Sigmoid colon (tissue), 7 donors: ENCODE measurements around the gene ANXA3. TPM values are rescaled to one million over a fixed set of nuclear protein-coding genes. Genes with fewer than 3 reads are reported as not detected.

Experiments
- DNase-seq: peaks from one replicate; pipeline ENCODE4 v3.0.0-alpha.2; 2019
- H3K27ac ChIP-seq, 4 donors: fragments of 200-600 bp; sonication (generic); one replicate each; pipeline ENCODE4 v1.5.1; 2016 to 2019; ENCODE audit warnings: mild to moderate bottlenecking in 1 of 4
- H3K27me3 ChIP-seq, 3 donors: fragments of 200-600 bp; sonication (generic); one replicate each; pipeline ENCODE4 v1.5.1; 2019; ENCODE audit warnings: mild to moderate bottlenecking in 1 of 3
- H3K36me3 ChIP-seq, 4 donors: fragments of 200-600 bp; sonication (generic); one replicate each; pipeline ENCODE4 v1.5.1; 2016 to 2019
- H3K4me1 ChIP-seq, 4 donors: fragments of 200-600 bp; sonication (generic); one replicate each; pipeline ENCODE4 v1.5.1; 2017 to 2019
- H3K4me3 ChIP-seq, 4 donors: fragments of 200-600 bp; sonication (generic); one replicate each; pipeline ENCODE4 v1.5.1; 2017 to 2019; ENCODE audit warnings: mild to moderate bottlenecking in 2 of 4, moderate library complexity in 1 of 4
- H3K9me3 ChIP-seq, 4 donors: fragments of 200-600 bp in 3 of 4; sonication (generic) in 3 of 4; one replicate each; pipeline versions ENCODE4 v1.5.1 to v1.6.1; 2013 to 2019
- EP300 ChIP-seq, 4 donors: sonication (generic); formaldehyde crosslinking; IDR thresholded peaks; one replicate each; pipeline ENCODE4 v1.6.1; 2017; ENCODE audit warnings: antibody characterized with exemption in 4 of 4
- POLR2A ChIP-seq, 2 donors: fragments of 450-650 bp; IDR thresholded peaks; one replicate each; pipeline ENCODE4 v1.6.1; 2016; ENCODE audit warnings: antibody characterized with exemption in 2 of 2, mild to moderate bottlenecking in 2 of 2, moderate library complexity in 2 of 2
- POLR2AphosphoS5 ChIP-seq, 4 donors: sonication (generic); formaldehyde crosslinking; IDR thresholded peaks; one replicate each; pipeline ENCODE4 v1.6.1; 2017; ENCODE audit warnings: antibody characterized with exemption in 4 of 4
- WGBS, 2 donors: extraction: QIAGEN DNeasy Blood & Tissue Kit; methylation state at CpG; one replicate each; pipeline ENCODE4 v1.1.7; 2013; 5-methylcytosine and 5-hydroxymethylcytosine counted together
- intact Hi-C: fragments of 100-400 bp; cut with DNase I; formaldehyde crosslinking; loops from one replicate; pipeline ENCODE4 v1.15.1; 2023
- polyA plus RNA-seq, 3 donors: library from polyadenylated mRNA; stranded (reverse); fragments of 200-250 nt; gene quantifications; one replicate each; pipeline ENCODE4 v1.2.3, GENCODE V29; 2013
- total RNA-seq, 4 donors: library from RNA; depleted of rRNA; stranded (reverse); fragments of >200 nt; gene quantifications; one replicate each; pipeline ENCODE4 v1.1.0, GENCODE V29; 2016
- TF ChIP-seq, protein P1 (sequence below), 4 experiments: fragments of 450-650 bp in 3 of 4; fragments of 200-600 bp in 1 of 4; IDR thresholded peaks; one replicate each; pipeline ENCODE4 v1.5.1; 2016 to 2019; ENCODE audit warnings: antibody characterized with exemption in 4 of 4, mild to moderate bottlenecking in 3 of 4, moderate library complexity in 2 of 4
- donor health status: healthy with polysubstance abuse.
- donor health status: Bipolar disorder and iron deficiency.
- donor health status: healthy.

The ANXA3 gene
- total and polyA plus RNA-seq, 7 donors, result 17.8 to 109 (median 46.4) TPM

DNA sequence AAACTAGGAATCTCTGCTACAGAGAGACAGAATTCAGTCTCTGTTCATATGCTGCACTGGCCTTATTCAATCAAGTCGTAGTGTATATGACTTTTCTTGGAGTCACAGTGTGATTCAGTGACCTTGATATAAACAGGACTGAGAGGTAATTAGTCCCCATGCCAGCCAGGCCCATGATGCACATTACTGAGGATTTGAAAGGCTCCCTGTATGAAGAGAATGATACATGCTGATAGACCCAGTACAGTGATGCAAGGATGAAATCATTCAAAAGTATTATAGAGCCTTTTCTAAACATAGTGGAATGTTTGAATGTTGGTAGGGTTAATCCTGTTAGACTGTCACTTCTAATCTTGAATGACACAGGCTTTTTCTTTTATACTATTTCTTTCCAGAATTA, 34.1 kb downstream of the ANXA3 start:
- Histone ChIP-seq H3K27ac (no peak overlapping the region), H3K27me3 (no peaks in the 10 kb centered on the region), H3K36me3 (peaks cover 0 to 34% (median 0%) of the 10 kb centered on the region in 4 donors), H3K9me3 (no peaks in the 10 kb centered on the region), H3K4me3 (no peak overlapping the region), H3K4me1 (no peaks in the 10 kb centered on the region)
- WGBS, 2 donors, result 43 to 54% methylated on average over 1 of the region's 1 CpG
- intact Hi-C loops, result no loop called here
- no peak for TF ChIP-seq POLR2AphosphoS5 (IDR thresholded peaks at IDR 0.05)
- TF ChIP-seq EP300 (IDR thresholded peaks at IDR 0.05), result no peak
- TF ChIP-seq, protein P1, sequence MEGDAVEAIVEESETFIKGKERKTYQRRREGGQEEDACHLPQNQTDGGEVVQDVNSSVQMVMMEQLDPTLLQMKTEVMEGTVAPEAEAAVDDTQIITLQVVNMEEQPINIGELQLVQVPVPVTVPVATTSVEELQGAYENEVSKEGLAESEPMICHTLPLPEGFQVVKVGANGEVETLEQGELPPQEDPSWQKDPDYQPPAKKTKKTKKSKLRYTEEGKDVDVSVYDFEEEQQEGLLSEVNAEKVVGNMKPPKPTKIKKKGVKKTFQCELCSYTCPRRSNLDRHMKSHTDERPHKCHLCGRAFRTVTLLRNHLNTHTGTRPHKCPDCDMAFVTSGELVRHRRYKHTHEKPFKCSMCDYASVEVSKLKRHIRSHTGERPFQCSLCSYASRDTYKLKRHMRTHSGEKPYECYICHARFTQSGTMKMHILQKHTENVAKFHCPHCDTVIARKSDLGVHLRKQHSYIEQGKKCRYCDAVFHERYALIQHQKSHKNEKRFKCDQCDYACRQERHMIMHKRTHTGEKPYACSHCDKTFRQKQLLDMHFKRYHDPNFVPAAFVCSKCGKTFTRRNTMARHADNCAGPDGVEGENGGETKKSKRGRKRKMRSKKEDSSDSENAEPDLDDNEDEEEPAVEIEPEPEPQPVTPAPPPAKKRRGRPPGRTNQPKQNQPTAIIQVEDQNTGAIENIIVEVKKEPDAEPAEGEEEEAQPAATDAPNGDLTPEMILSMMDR (IDR thresholded peaks at IDR 0.05), result no peak
- no peak for TF ChIP-seq POLR2A (IDR thresholded peaks at IDR 0.05)
- no peak for DNase-seq

DNA sequence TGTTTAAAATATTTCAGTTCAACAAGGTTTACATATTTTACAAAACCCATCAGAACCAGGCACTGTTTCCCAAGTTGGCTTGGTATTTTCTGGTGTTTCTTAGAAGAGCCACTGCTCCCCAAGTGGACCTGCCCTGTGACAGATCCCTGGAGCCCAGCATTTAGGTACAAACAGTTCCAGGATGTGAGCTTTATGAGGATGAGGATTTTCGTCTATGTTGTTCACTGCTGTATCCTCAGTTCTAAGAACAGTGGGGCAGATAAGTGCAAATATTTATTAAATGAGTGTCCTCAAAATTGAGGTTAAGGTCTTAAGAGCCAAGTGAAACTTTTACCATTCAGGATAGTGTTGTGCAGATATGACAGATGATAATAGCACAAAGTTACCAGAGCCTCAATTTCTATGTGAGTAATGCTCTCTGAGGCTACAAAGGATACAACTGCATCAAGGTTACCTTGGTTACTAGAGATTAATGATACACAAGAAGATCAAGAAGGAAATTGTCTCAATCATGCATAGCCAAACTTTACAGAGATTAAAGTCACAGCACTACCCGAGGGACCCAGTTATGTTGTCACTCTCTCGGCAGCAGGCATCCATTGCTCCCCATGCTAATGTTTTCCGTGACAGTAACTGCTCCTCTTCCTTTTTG, 37.5 kb downstream of the ANXA3 start:
- Histone ChIP-seq H3K27me3 (no peaks in the 10 kb centered on the region), H3K36me3 (peaks cover 0 to 17% (median 0%) of the 10 kb centered on the region in 4 donors), H3K4me3 (no peak overlapping the region), H3K27ac (peak overlapping the region in 1 of 4 donors; percentile 49), H3K4me1 (no peaks in the 10 kb centered on the region), H3K9me3 (no peaks in the 10 kb centered on the region)
- DNase-seq, result no peak
- TF ChIP-seq EP300 (IDR thresholded peaks at IDR 0.05) (no peak), POLR2A (IDR thresholded peaks at IDR 0.05) (no peak), POLR2AphosphoS5 (IDR thresholded peaks at IDR 0.05) (no peak)
- TF ChIP-seq, protein P1 (IDR thresholded peaks at IDR 0.05), result no peak
- WGBS, 2 donors, result 66 to 76% methylated on average over 4 of the region's 4 CpGs
- intact Hi-C loops, result no loop called here

DNA sequence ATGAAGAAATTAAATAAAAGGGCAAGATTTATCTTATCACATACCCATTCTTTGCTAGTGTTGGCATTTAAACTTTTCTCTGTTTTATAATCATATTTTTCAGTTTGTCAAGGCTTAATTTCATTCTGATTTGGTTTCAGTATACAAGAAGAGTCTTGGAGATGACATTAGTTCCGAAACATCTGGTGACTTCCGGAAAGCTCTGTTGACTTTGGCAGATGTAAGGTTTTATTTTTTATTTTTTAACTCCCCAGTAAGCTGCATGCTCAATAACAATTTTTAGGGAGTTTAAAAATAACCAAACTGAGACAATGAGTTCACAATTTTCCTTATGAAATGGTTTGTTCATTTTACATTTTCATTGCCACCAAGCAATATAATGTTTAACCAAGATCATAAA, 39.8 kb downstream of the ANXA3 start:
- peaks cover 0 to 9% (median 0%) of the 10 kb centered on the region in 4 donors for H3K36me3 ChIP-seq
- peak overlapping the region in 1 of 4 donors; percentile 41 for H3K27ac ChIP-seq
- H3K4me1 ChIP-seq, result no peaks in the 10 kb centered on the region
- intact Hi-C loops, result no loop called here
- TF ChIP-seq, protein P1 (IDR thresholded peaks at IDR 0.05), result no peak
- TF ChIP-seq POLR2AphosphoS5 (IDR thresholded peaks at IDR 0.05) (no peak), EP300 (IDR thresholded peaks at IDR 0.05) (no peak), POLR2A (IDR thresholded peaks at IDR 0.05) (no peak)
- H3K4me3 ChIP-seq, result no peak overlapping the region
- no peak for DNase-seq
- no peaks in the 10 kb centered on the region for H3K27me3 ChIP-seq
- WGBS, 2 donors, result 13 to 60% methylated on average over 2 of the region's 2 CpGs
- no peaks in the 10 kb centered on the region for H3K9me3 ChIP-seq

DNA sequence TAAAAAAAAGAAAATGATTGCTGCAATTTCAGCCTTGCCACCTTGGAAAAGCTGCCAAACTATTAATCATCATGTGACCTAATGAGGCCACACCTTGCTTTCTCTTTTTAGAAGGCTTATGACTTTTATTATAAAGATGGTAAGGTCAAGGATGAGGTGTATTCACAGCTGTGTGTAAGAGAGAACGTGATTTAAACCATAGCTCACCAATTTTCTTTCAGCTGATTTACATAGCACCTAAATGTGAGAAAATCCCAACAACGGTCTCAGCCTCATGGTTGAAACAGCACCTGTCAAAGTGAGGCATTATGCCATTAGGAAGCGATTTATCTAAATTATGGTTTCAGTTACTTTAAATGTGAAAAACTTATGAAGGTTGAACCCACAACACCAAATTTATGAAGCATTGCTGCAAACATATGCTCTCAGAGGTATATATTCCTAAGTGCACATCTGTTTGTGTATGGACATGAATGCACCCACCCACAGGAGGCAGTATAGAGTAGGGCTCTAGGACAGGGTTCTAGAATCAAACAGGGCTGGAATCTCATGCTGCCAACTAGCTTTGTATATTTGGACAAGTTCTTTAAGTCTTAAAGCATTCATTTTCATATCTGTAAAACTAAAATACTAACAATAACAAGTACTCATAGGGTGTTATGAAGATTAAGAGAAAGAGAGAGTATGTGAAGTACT, 40.7 kb downstream of the ANXA3 start:
- 51 to 67% methylated on average over 3 of the region's 3 CpGs for WGBS, 2 donors
- no peak overlapping the region for H3K27ac ChIP-seq
- H3K27me3 ChIP-seq, result no peaks in the 10 kb centered on the region
- H3K4me1 ChIP-seq, result no peaks in the 10 kb centered on the region
- no peak for DNase-seq
- H3K4me3 ChIP-seq, result no peak overlapping the region
- no peak for TF ChIP-seq POLR2A (IDR thresholded peaks at IDR 0.05)
- no peak for TF ChIP-seq POLR2AphosphoS5 (IDR thresholded peaks at IDR 0.05)
- TF ChIP-seq, protein P1 (IDR thresholded peaks at IDR 0.05), result no peak
- TF ChIP-seq EP300 (IDR thresholded peaks at IDR 0.05), result no peak
- no peaks in the 10 kb centered on the region for H3K9me3 ChIP-seq
- H3K36me3 ChIP-seq, result peaks cover 0 to under 1% (median 0%) of the 10 kb centered on the region in 4 donors
- intact Hi-C loops, result no loop called here
